ENCODE data around the gene TBC1D7. TPM values are rescaled to one million over a fixed set of nuclear protein-coding genes. Genes with fewer than 3 reads are reported as not detected.

Gene TBC1D7
- polyA plus RNA-seq, 3 donors: 26.9 to 37.9 (median 36.3) TPM

DNA sequence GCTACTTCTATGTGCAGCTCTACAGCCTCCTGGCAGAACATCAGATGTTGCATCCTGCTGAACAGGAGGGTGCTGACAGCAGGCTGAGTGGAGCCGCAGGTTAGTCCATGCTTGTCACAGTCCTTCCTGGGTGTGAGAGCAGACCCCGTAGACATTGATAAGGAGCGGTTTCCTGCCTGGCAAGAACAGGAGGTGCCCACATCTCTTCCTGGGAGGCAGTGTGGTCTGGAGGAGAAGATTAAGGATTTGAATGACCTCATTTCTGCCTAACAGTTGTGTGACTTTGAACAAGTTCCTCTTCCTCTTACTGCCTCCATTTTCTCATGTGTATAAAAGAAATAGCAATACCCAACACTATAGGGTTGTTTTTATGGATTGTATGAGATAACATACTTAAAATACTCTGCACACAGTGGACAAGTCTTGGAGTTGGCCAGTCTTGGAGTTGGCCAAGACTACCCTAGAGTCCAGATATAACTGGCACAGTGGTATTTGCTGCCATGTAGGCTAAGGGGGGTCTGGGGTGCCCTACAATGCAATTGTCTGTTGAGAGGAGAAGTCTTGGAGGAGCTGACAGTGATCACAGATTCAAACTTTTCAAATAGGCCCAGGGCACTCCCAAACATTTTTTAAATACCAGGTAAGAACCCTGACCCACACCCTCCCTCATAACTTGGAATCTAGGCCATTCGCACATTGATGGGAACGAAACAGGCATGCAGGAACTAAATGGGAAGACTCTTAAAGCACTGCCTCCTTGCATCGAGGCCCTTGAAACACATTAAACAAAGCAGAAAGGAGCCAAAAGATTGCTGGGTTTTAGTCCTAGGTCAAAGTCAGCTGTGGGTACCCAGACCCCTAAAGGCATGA, 32.6 kb upstream of the TBC1D7 start:
- no peak for DNase-seq (ENCODE audit: extremely low read depth in 1 of 11, low read depth in 9 of 11, low spot score in 4 of 11)

DNA sequence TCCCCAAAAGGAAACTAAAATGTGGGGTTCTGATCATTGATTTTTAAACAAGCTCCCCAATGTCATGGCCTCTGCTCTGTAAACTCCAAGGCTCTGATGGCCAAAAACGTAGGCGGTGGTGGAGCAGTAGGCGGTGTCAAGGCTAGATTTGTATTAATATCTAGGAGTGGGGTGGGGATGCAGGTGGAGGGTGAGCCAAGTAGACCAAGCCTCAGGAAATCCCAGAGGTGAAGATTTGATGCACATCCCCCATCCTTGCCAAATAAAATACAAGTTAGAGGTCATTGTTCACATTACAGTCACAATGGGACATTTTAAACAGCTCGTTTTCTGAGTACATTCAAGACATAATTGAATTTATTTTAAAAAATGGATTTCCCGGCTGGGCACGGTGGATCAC, 30.9 kb upstream of the TBC1D7 start:
- DNase-seq (ENCODE audit: extremely low read depth in 1 of 11, low read depth in 9 of 11, low spot score in 4 of 11): no peak

DNA sequence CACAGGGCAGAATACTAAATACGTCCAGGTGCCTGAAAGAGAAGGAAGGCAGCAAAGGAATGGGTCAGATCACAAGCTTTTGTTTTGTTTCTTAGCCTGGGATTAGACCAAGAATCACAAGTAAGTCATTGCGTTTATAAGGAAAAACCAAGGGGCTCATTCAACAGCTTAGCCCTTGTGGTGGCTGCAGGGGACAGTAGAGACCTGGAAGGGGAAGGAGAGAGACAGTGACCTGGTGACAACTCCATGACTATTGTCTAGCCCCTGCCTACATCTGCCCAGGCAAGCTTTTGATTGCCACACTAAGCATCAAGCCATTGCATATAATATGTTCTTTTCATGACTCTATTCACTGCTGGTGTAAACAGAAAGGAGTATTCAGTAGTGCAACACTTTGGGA, 30.2 kb upstream of the TBC1D7 start:
- DNase-seq (ENCODE audit: extremely low read depth in 1 of 11, low read depth in 9 of 11, low spot score in 4 of 11): no peak

DNA sequence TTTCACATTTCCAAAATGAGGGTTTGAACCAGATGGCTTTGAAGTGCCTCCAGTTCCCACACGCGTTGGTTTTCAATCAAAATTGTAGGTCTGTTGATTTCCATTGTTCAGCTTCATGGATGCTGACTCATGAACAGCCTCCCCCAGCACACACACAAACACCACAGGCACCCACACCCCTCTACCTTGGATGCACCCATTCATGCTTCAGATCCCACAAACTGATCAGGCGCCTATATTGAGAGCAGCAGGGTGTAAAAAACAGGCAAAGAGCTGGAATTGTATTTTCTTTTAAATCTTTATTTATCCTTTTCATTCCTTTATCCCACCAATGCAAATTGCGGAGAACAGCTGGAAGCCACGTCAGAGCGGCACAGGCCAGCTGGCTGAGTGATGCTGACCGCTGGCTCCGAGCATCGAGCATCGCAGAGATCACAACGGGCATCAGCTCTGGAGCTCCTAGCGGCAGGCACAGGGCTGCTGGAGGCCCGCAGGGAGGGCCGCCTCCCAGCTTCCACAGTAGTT, 29.3 kb upstream of the TBC1D7 start:
- no peak for DNase-seq (ENCODE audit: extremely low read depth in 1 of 11, low read depth in 9 of 11, low spot score in 4 of 11)

DNA sequence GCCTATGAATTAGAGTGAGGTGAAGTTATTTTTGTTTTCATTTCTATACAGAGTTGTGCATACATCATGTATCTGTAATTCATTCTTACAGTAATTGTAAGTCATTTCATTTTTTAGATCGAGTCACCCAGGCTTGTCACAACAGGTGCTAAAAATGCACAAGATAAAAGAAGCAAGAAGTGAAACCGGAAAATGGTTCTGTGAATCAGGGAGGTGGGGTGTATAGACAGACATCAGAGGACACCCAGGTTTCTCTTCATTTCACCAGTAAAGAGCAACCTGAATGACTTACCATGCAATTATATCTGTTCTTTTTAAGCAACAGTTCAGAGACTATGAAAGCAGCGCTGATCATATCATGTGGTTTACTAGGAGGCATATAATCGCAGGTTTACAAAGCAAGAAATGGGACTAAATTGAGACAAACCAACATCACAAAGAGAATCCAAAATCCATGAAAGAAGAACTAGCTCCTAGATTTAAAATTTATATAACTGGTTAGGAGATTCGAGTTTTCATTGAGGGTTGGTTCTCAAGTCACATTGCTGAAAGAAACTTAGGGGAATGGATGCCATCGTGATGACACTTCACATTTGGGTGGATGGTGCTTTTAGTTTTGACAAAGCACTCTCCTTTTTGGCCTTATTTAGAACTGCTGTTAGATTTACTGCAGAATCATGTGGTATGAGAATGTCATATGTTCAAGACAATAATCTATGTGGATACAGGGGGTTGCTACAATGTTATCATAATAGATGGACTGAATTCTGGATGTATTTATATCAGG, 27.9 kb upstream of the TBC1D7 start:
- DNase-seq (ENCODE audit: extremely low read depth in 1 of 11, low read depth in 9 of 11, low spot score in 4 of 11): no peak

DNA sequence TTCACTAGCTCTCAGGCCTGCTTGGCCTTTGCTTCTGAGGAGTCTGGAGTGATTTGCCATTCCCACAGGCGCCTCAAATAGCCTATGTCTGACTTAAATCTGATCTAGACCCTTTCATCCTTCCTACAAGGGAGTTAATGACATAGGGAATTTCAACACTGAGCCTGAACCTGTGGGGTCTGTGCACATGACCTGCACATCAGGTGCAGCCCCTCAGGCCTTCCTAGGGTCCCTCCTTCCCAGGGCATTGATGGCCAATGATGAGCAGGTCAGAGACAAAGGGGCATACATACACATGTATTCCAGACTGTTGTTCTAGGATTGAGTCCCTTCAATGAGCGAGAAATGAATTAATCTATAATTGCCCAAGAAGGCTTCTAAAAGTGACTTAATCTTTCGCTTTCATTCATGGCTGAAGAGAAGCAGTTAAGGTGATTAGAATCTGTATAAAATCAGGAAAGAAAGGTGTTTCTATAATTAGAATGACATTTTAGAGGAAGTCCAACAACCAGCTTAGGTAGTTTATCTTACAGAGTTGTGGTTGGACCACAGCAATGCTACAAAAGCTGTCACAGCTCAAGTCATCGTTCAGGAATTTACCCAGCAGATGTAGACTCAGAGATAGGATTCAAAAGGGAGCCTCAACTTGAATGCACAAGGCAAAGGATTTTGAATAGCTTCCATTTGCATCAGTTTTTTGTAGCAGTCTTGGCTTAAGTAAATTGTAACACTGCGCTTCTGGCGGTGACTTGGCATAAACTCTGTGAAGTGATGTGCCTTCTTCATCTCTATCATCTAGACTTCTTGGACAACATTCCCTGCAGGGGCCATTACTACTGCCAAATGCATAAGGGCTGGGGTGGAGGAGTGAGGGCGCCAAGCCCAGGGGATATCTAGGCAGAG, 27.0 kb upstream of the TBC1D7 start:
- DNase-seq (ENCODE audit: extremely low read depth in 1 of 11, low read depth in 9 of 11, low spot score in 4 of 11): no peak

DNA sequence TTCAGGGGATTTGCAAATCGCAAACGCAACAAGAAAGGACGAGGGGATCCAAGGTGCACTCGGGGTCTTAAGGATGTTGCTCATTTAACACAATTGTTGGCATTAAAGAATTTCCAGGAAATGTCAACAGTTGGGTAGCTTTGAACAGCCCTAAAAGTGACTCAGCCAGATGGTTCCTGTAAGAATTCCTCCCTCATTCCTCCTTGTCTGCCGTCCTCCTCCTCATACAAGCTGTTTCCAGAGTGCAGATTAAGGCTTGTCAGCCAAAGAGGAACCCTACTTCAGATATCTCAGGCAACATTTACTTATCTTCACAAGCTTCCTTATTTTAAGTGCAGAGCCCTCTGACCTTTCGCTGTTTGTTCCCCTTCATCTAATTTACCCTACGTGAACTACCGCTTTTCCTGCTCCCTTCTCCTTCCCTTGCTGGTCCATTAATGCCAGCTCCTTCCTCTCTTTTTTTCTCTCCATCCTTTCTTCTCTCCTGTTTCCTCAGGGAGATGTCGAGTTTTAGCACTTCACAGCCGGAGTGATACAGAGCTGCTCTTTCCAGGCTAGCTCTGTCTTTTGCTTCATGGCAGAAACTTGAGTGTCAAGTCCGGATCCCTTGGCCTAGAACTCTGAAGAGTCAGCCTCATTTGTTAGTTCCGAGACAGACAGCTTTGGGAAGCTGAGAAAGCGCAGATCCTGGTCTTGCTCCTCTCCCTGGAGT, 26.1 kb upstream of the TBC1D7 start:
- peak in 2 of 11 donors; percentile 35 to 46 for DNase-seq (ENCODE audit: extremely low read depth in 1 of 11, low read depth in 9 of 11, low spot score in 4 of 11)

DNA sequence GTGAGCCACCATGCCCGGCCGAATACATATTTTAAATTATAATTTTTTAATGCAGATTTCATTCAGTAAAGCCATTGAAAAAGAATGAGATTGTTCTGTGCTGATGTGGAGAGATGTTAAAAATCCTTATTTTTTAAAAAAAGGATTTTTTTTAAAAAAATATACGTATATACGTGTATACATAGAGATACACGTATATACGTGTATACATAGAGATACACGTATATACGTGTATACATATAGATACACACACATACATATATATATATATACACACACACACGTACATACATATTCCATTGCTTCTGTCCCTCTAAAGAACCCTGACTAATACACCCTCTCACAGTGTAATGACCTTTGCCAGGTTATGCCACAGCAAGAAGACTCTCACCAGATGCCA, 23.8 kb upstream of the TBC1D7 start:
- no peak for DNase-seq (ENCODE audit: extremely low read depth in 1 of 11, low read depth in 9 of 11, low spot score in 4 of 11)

DNA sequence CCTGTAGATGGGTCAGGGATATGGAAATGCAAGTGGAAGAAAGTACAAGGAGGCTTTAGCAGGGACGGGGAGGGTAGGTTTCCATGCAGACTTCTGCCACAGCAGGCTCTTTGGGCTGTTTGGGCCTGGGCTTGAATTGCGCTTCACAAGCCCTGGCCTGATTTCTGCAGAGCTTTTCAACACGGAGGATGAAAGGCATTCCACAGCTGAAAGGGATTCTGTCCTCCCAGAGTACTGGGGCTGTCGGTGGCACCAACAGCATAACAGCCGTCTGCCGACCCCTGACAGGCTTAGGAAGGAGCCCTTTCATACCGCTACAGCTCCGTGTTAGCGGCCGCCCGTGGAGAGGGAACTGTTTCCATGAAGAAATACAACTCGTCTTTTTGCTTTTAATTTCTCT, 22.9 kb upstream of the TBC1D7 start:
- no peak for DNase-seq (ENCODE audit: extremely low read depth in 1 of 11, low read depth in 9 of 11, low spot score in 4 of 11)

DNA sequence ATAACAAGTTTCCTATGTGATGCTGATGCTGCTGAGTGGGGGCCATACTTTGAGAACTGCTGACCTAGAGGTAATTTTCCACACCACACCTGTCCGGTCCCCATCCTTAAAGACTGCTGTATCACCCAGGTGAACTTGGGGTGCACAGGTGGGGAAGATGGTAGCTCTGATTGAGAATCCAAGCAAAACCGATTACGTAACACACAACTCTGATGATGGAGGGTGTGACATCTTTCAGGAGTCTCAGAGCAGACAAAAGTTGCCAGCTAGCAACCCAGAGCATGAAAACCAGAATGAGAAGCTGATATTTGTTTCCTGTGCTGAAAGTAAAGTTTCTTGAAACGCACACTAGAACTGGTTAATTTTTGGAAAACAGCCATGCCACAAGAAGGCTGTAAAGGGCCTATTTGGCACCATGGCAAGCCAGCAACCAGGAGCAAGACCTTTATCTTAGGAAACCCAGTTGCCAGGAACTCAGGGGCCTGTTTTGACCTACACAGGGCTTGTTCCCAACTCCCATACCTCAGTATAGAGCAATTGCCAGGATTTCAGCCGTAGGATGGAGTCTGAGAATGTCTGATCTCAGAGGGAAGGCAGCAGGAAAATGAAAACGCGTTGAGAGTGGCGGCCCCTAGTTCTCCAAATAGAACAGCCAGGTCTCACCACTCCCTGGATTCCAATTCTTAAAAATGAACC, 21.6 kb upstream of the TBC1D7 start:
- DNase-seq (ENCODE audit: extremely low read depth in 1 of 11, low read depth in 9 of 11, low spot score in 4 of 11): no peak

DNA sequence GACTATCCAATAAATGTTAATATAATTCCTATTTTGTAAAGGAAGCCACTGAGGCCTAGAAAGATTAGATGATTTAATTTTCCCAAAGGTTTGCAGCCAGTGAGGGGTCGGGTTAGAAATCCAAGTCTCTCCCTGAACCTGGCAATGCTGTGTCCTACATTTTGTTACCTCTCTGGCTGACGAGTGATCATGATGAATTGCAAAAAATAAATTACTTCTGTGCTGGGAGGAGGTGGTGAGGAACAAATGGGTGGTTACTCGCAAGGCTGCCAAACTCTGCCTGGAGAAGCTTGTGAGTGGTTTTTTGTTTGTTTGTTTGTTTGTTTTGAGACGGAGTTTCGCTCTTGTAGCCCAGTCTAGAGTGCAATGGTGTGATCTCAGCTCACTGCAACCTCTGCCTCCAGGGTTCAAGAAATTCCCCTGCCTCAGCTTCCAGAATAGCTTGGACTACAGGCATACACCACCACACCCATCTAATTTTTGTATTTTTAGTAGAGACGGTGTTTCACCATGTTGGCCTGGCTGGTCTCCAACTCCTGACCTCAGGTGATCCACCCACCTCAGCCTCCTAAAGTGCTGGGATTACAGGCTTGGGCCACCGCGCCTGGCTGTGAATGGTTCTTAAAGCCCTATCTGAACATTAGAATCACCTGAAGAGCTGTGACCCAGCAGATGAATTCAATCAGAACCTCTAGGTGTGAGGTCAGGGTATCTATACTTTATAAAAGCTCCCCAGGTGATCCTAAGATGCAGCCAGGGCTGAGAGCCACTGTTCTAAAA, 20.2 kb upstream of the TBC1D7 start:
- no peak for DNase-seq (ENCODE audit: extremely low read depth in 1 of 11, low read depth in 9 of 11, low spot score in 4 of 11)

DNA sequence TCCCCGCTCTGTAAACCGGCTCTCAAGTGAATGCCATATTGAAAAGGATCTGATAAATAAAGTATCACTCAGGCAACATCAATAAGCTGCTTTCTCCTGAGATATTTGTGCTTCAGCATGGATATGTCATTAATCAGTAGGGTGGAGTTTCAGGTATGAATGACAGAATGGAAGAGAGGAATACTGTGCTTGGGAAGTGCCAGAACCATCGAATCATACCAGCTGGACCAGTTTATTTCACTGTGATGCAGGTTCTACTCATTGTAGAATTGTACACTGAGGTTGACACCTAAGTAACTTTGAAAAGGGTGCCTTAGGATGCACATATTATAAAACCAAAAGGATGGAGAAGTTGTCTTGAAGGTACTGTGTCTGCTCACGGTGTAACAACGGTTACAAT, 17.9 kb upstream of the TBC1D7 start:
- no peak for DNase-seq (ENCODE audit: extremely low read depth in 1 of 11, low read depth in 9 of 11, low spot score in 4 of 11)

DNA sequence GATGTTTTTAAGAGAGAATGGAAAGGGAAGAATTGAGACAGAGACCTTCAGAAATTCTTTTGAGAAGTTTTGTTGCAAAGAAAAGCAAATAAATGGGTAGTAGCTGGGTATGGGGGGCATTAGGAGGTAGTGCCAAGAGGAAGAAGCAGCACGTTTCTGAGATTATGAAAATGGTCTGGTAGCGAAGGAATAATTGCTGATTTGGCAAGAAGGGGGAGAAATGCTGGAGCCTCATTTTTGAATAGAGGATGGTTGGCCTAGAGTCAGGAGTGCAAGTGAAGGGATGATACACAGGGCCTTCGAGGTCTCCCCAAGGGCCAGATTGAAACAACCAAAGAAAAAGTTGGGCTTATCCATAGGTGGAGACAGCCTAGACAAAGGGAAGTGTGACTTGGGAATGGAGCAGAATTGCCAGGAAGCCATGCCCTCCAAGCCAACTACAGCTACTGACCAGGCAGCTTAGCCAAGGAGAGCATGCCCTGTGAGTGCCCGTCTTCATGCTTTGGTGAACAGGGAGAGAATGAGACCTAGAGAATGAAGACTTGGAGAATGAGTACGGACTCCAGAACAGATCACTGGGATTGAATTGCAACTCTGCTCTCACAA, 14.2 kb upstream of the TBC1D7 start:
- no peak for DNase-seq (ENCODE audit: extremely low read depth in 1 of 11, low read depth in 9 of 11, low spot score in 4 of 11)

DNA sequence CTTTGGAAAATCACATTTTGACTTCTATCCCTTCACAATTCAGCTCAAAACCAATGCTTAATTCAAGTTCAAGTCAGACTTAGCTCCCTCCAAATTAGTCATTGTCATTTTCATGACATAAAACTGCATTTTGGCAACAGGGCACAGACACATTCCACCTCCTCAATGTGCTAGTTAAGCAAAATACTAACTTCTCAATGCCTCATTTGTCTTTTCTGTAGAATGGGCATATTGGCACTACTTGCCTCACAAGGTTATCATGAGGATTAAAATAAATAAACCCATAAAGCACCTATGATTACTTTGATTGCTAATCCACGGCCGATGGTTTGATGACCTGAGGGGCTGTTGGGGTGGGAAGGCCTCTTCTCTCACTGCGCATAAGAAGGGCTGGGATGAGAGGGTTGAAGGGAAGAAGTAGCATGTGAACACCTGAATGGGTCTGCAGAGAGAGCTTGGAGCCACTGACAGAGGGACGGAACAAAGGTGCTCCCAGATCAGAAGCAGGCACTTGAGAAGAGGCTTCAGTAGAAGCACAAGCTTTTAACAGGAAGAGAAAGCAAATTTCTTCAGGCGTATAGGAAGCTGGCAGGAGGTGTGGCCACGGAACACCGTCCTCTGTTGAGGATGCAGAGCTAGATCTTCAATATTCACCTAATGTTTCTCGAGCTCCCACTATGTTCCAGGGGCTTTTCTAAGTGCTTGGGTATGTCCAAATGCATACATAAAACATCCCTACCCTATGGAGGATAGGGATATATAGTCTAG, 11.7 kb upstream of the TBC1D7 start:
- no peak for DNase-seq (ENCODE audit: extremely low read depth in 1 of 11, low read depth in 9 of 11, low spot score in 4 of 11)

DNA sequence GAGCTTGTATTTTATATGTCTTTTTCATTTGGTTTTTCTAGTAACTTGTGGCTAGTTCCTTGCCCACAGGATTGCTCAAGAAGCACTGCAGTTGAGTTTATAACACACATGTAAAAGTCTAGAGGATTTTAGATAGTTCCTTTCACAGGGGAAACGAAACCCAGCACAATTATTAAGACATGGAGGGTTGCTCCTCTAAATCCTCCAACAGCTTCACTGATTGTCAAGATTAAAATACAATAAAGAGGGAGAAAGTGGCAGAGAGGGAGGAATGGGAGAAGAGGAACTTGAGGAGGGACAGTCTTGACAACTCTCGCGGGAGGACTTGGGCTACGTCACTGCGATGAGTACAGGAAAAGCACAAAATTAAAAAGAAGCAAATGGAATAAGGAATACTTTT, 9.7 kb upstream of the TBC1D7 start:
- no peak for DNase-seq (ENCODE audit: extremely low read depth in 1 of 11, low read depth in 9 of 11, low spot score in 4 of 11)

DNA sequence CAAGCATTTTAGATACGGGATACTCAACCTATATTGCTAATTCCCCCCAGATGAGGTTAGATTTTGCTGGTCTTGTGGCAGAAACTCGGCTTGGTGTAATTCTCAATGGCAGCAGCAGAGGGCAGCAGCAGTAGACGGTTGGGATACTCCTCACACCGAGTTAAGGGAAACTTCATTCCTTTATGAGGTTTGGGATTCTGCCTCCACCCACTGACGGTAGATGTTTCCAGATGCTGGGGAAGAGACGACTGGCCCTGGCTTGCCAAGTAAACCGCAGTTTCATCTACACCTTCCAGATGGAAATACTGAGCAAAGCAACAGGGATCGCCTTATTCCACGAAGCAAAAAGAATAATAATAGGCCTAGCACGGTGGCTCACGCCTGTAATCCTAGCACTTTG, 8.2 kb upstream of the TBC1D7 start:
- peak in 8 of 11 donors; percentile 61 to 85 (median 70) for DNase-seq (ENCODE audit: extremely low read depth in 1 of 11, low read depth in 9 of 11, low spot score in 4 of 11)
